GM12892 (cell line): ENCODE results near the gene PI3.

Experiments
- POLR2A ChIP-seq: IDR thresholded peaks from 2 replicates; pipeline ENCODE4 v1.6.1; 2011; ENCODE audit warnings: low read depth, low read length, control low read depth
- POLR2AphosphoS5 ChIP-seq: IDR thresholded peaks from 2 replicates; pipeline ENCODE4 v1.6.1; 2011; ENCODE audit warnings: low read depth, low read length, control low read depth
- TAF1 ChIP-seq: IDR thresholded peaks from 2 replicates; pipeline ENCODE4 v1.6.1; 2011; ENCODE audit warnings: low read depth, mild to moderate bottlenecking, control low read depth, low read length, borderline replicate concordance

DNA sequence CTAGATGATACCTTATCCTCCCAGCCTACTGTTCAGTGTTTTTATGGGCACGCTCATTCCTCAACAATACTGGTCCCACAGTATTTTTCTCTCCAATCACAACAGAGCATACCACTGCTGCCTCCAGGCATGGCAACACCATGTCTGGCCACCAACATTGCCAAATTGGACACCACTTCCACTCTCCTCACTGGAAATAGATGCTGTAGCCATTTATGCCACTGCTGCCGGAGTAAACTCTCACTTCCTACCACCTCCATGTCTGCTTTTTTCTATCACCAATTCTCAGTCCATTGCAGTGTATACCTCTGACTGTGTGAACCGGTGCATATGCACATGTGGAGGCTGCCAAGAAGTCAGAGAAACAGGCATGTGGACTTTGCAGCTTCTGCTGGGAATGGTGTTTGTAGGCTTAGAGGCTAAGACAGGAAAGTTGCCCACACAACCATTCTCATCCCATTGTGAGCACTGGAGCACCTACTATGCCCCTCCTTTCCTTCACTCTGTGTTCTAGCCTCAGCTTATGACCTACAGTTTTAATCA, 14.4 kb downstream of the PI3 start:
- TF ChIP-seq POLR2A (no peak), TAF1 (no peak), POLR2AphosphoS5 (no peak)
